HTERT RPE-1 (cell line): ENCODE measurements around the gene C19orf44.

ENCODE experiments used
- in situ Hi-C: fragments of 300-500 bp; cut with MboI; formaldehyde crosslinking; loops from 4 replicates; pipeline ENCODE4 v1.14.3; 2020; ENCODE audit warnings: low sequenced_read_pairs

The C19orf44 gene

DNA sequence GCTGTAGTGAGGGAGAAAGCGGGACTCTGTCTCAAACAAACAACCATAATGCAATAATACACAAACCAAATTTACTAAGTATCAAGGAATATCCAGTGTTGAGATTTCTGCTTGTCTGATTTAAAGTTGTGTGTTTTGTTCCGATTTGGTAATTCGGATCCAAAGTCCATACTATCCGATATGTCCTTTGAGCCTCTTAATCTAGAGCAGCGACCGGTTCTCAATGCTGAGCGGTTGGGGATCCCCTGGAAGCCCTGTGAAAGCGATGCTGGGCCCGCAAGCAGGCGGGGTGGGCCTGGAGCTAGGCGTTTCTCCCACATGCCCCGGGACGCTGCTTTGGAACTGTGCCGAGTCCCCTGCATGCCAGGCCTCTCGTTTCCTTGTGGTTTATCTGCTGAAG, 20.2 kb downstream of the C19orf44 start:
- in situ Hi-C loops, result no loop called here

- in situ Hi-C loops, result no loop called here
Measured at GRCh38 chr19:16516923-16517610, 20.9 kb downstream of the C19orf44 start.

DNA sequence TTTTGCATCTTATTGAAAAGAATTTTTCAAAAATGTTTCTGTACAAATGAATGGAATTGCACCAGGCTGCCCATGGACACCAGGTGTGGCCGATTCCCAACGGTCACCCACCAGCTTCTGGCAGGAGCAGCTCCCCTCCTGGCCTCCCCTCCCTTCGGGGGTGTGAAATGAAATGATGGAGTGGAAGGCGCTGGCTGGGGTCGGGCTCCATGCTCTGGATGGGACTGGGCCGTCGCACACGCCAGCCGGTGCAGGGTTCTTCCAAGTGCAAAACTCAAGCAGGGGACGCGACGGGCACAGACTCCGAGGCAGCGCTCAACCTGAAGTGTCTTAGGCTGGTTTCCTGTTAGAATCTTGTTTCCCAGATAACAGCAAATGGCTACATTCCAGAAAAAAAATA, 21.9 kb downstream of the C19orf44 start:
- in situ Hi-C loops, result no loop called here

- in situ Hi-C loops, result no loop called here
Measured at GRCh38 chr19:16518483-16519229, 22.5 kb downstream of the C19orf44 start.

DNA sequence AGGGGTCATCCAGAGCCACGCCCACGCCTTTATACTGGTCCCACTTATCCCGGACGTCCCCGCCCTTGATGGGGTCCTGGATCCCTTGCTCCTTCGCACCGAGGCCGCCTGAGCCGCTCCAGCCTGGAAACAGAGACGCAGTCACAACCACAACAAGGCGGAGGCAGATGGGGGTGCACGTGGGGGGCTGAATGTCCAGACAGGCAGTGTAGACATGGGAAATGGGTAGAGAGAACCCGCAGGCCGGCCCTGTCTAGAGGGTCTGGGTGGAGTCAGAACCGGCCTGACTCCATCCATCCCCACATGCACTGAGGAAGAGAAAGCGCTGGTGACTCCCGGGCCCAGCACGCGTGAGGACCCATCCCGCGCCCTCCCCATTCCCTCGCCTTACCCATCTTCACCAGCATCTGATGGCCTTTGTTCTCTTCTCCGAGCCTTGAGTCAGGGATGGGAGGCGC, 23.1 kb downstream of the C19orf44 start:
- in situ Hi-C loops, result no loop called here

DNA sequence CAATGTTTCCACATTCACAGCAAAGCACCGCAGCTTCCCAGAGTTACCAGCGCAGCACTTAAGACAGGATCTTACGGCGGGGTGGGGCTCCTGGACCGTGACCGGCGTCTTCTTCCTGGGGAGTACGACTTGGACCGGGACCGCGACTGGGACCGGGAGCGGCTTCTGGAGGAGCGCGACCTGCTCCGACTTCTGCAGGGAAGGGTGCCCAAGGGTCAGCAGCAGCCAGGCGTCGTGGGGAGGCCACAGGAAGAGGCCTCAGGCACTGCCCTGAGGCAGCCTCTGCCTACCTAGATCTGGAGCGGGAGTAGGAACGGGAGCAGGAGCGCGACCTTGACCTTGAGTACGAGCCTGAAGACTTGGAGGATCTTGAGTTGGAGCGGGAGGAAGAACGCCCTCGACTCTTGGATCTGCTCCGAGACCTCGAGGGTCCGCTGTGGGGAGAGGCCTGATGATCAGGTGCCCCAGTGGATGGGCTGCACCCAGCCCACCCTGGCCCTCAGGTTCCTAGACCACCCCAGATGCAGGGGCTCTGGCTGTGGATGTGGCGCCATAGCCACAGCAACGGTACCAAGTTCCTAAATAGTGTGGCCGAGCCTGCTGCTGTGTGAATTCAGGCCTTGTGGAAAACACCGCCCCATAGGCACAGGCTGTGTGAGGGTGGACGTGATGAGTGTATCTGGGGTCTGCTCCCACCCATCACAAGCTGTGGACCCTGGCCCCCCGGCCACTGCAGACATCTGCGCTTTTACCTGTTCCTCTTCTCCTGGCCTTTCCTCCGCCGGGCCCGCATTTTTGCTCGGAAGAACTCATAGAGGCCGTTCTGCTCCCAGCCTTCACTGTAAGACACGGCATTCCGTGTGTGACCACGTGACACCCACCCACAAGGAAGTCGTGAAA, 24.1 kb downstream of the C19orf44 start:
- in situ Hi-C loops, result no loop called here

GRCh38 chr19:16520986-16521624, 24.9 kb downstream of the C19orf44 start:
- in situ Hi-C loops, result no loop called here

- in situ Hi-C loops, result no loop called here
Measured at GRCh38 chr19:16521715-16522289, 25.6 kb downstream of the C19orf44 start.

DNA sequence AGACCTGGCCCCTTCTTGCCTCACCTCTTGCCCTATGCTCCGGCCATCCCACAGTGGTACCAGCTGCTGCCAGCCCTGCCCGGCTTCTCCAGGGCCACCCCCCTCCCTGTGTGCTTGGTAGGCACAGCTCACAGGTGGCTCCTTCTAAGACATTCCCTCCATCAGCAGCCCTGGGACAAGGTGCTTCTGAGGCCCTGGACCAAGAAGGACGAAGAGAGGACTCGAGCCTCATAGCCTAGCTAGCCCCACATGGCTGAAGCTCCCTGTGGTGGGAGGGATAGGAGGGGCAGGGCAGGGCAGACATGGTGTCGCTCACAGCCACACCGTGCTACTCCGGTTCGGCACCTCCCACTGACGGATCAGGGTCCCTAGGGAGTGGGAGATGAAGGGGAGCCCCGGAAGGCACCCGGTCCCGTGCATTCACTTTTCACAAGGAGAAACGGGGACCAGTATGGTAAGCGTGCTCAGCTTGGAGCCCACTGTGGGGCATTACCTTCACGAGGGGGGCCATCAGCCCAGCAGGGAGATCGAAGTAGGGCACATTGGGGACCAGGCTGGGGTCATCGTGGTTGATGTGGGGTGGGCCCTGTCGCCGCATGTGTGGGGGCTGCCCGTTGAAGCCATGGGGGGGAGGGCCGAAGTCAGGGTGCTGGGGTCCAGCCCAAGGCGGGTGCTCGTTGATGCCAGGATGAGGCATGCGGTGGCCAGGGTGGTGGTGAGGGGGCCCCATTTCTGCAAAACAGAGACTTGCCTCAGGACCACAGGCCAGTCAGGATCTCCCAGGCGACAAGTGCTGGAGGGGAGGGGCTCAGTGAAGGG, 26.6 kb downstream of the C19orf44 start:
- in situ Hi-C loops, result no loop called here

DNA sequence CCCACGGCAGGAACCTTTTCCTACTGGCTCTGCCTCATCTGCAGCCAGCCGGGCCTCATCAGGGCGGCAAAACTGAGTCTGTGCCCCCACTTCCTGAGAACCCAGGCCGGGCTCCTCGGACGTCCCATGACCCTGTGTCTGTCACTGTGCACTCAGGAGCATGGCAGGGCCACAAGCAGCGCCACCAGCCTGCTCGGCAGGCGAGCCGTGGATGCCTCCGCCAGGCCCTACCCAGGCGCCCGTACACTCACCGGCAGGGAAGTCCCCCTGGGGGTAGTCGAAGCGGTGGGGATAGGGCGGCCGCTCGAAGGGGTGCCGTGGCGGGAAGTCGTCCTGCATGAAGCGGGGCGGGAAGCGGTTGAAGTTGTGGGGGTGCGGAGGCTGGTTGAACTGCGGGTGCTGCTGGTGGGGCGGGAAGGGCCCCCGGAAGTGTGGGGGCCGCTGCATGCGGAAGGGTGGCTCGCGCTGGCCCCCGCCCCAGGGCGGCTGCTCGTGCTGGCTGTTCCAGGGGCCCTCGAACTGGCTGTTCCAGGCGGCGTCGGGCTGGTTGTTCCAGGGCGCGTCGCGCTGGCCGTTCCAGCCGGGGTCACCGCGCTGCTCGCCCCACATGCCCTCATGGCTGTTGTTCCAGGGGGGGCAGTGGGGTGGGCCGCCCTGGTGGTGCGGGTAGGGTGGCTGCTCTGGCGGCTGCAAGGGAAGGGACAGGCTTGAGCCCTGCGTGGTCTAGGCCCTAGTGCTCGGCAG, 29.0 kb downstream of the C19orf44 start:
- in situ Hi-C loops, result no loop called here

- in situ Hi-C loops, result no loop called here
Measured at GRCh38 chr19:16525751-16526481, 29.7 kb downstream of the C19orf44 start.

DNA sequence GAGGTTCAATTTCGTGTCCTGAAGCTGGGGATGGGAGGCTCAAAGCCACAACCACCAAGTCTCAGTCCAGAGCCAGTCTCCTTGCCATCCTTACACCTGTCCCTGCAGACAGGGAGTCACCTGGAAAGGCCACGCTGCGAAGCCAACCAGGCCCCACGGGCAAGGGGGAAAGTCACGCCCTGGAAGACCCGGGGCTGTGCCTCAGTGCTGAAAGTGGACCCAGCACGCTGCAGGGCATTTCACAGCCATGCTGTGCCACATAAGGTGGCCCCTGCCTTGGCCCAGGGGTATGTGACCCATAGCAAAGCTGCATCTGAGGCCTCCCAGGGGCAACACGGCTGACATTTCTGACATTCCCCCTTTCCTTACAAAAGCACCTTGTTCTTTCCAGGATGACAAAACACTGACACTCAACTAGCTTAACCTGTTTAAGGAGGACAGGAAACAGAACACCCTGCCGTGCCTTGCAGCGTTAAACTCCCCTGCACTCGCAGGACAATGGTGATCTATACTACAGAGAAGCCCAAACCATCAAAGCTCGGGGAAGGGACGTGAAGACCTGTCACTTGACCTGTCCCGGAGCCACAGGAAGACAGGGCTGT, 31.2 kb downstream of the C19orf44 start:
- in situ Hi-C loops, result no loop called here

DNA sequence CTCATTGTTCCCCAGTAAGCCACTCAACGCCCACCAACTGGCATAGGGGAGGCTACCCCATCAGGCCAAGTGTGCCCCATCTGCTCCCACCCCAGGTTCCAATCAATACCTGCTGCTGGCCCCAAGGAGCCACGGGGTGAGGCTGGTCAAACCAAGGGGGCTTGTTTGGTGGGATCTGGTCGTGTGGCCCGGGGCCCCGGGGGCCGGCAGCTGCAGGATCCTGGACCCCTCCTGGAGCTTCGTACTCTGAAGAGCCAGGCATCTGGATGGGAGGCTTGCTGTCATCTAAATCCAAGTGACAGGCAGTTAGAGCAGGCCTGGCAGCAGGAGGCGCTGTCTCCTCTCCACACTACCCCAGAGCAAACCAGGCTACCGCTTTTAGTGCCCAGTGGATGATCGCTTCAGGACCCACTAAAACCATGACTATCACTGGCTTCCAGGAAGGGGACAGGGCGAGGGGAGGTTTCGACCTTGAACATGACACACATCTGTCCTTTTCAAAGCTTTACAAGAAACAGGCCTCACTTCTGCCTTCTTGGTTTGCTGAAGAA, 31.9 kb downstream of the C19orf44 start:
- in situ Hi-C loops, result no loop called here

DNA sequence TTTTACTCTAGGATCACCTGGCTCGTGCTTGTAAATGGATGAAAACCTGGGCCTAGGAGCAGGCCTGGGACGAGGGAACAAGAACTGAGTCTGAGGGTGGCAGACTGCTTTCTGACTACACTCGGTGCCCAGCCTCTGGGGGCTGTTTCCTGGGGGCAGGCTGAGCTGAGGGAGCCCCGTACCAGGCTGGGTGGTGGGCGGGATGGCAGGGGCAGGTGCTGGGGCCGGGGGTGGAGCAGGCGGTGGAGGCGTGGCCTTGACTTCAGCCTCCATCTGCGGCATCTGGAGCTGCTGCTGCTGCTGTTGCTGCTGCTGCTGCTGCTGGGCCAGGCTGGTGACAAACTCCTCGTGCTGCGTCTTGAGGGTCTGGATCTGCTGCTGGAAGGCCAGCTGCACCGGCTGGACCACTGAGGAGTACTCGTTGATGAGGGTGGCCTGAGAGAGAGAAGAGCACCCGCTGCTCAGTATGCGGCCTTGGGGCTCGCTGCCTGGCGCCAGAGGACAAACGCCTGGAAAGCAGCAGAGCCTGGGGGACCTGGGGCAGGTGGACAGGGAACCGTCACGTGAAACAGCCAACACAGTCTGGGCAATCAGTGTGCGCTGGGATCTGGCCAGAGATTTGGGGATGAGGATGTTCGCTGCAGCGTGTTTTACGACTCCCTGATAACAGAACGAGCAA, 33.4 kb downstream of the C19orf44 start:
- in situ Hi-C loops, result no loop called here

GRCh38 chr19:16530540-16531379, 34.6 kb downstream of the C19orf44 start:
- in situ Hi-C loops, result no loop called here

DNA sequence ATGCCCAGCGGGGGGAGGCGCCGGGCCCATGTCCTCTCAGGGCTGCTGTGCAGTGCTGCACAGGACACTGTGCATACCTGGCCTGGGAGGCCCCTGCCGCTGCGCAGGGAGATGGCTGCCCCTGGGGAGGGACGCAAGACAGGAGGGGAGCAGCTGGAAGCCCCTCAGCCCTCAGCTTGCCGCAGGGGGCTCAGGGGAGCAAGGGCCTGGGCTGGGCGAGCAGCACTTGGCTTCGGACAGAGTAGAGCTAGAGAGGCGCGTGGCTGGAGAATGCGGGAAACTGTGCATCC, 35.1 kb downstream of the C19orf44 start:
- in situ Hi-C loops, result no loop called here
